ENCODE data around the gene NAB2. TPM values are rescaled to one million over a fixed set of nuclear protein-coding genes. Genes with fewer than 3 reads are reported as not detected.

NAB2 gene
- total and polyA plus RNA-seq, 10 of the 15 experiments (the other 5 are each of a cell fraction or from before 2014, with no cell fraction given): 0.35 to 35.2 (median 15.3) TPM

- Histone ChIP-seq H3K4me2 (ENCODE audit: control insufficient read depth, insufficient read depth) (no peak overlapping the region), H3K4me1 (ENCODE audit: control insufficient read depth, insufficient read depth, low read length) (no peaks in the 10 kb centered on the region), H3K9me3 (replicated peaks; ENCODE audit: control insufficient read depth, insufficient read depth, low read length) (no peaks in the 10 kb centered on the region), H3K9ac (ENCODE audit: control insufficient read depth, insufficient read depth, low read length) (no peak overlapping the region), H4K20me1 (ENCODE audit: control insufficient read depth, insufficient read depth) (no peaks in the 10 kb centered on the region), H3K79me2 (ENCODE audit: control insufficient read depth, insufficient read depth, low read length) (no peaks in the 10 kb centered on the region), H2AFZ (ENCODE audit: control insufficient read depth, low read depth, low read length) (no peak overlapping the region), H3K36me3 (ENCODE audit: control insufficient read depth in 2 of 2, insufficient read depth in 2 of 2, low read length in 1 of 2) (no peaks in the 10 kb centered on the region), H3K4me3 (no peak overlapping the region), H3K27me3 (replicated peaks in 1 of 2; ENCODE audit: control insufficient read depth in 2 of 2, insufficient read depth in 2 of 2, low read length in 1 of 2) (no peaks in the 10 kb centered on the region), H3K27ac (ENCODE audit: control insufficient read depth, insufficient read depth) (no peak overlapping the region)
- in situ Hi-C loops (cut with MboI) (no loop called here), intact Hi-C loops (cut with micrococcal nuclease; ENCODE audit: unreplicated experiment) (no loop called here)
- ChIA-PET CTCF (interaction anchor here (1.0 to 1.9 kb wide), 5 partner anchors 9 to 84 kb away, joined by 3 to 5 read pairs (median 4); partner anchors contain the start of gene STAT6), SMC1A (ENCODE audit: uncharacterized antibody, unreplicated experiment) (interaction anchor here (1.5 kb wide), 1 partner anchor 17 kb away, joined by 3 read pairs; no protein-coding TSS in a partner anchor), RAD21 (ENCODE audit: unreplicated experiment) (interaction anchor here (1.1 kb wide), 1 partner anchor 8 kb away, joined by 4 read pairs; no protein-coding TSS in a partner anchor), POLR2A (interaction anchor here (0.9 kb wide), 1 partner anchor 261 kb away, joined by 3 read pairs; no protein-coding TSS in a partner anchor)
- DNase-seq (ENCODE audit: low read depth, low spot score): no peak
- BruUV-seq (replicated peaks): no TSS peak
- no peak for FAIRE-seq
- ATAC-seq: no peak
- 52% methylated on average over 4 of the region's 4 CpGs for WGBS (ENCODE audit: insufficient coverage, insufficient replicate concordance, low lambda C conversion rate, missing lambda C conversion rate)
- TF ChIP-seq MTA3 (IDR thresholded peaks at IDR 0.05; ENCODE audit: borderline replicate concordance, low read length): no peak
- no peak for TF ChIP-seq SUPT20H (IDR thresholded peaks at IDR 0.05; ENCODE audit: borderline replicate concordance, control insufficient read depth, low read depth, low read length)
- TF ChIP-seq BMI1 (IDR thresholded peaks at IDR 0.05; ENCODE audit: borderline replicate concordance): no peak
- no peak for TF ChIP-seq EP300 (IDR thresholded peaks at IDR 0.05; ENCODE audit: borderline replicate concordance in 1 of 2, control insufficient read depth in 1 of 2, low read depth in 2 of 2, low read length in 2 of 2)
- TF ChIP-seq ZBTB4 (CRISPR knock-in tag; IDR thresholded peaks at IDR 0.05): no peak
- TF ChIP-seq USF1 (IDR thresholded peaks at IDR 0.05; ENCODE audit: borderline replicate concordance, extremely low read length, insufficient read depth, low read depth, low read length): no peak
- no peak for TF ChIP-seq SRF (IDR thresholded peaks at IDR 0.05; ENCODE audit: low read depth in 2 of 2, low read length in 2 of 2)
- TF ChIP-seq ATF3 (IDR thresholded peaks at IDR 0.05; ENCODE audit: borderline replicate concordance, extremely low read depth, low read depth, low read length): no peak
- TF ChIP-seq IRF4 (IDR thresholded peaks at IDR 0.05; ENCODE audit: low read depth, low read length): no peak
- TF ChIP-seq REST (IDR thresholded peaks at IDR 0.05; ENCODE audit: low read depth, low read length): no peak
- TF ChIP-seq SMAD1 (IDR thresholded peaks at IDR 0.05; ENCODE audit: low read depth, partially characterized antibody): no peak
- TF ChIP-seq MXI1 (IDR thresholded peaks at IDR 0.05; ENCODE audit: low read depth, low read length): no peak
Observed at GRCh38 chr12:57040211-57040610, 48.7 kb upstream of the NAB2 start.
